GM12878 (cell line): ENCODE data around the gene HBD. TPM values are rescaled to one million over a fixed set of nuclear protein-coding genes. Genes with fewer than 3 reads are reported as not detected.

Source experiments
- ATAC-seq: fragments of 200-7000 bp; cut with Tn5 transposase; 3 replicates; pipeline ENCODE4 v1.9.1; 2020; ENCODE audit warnings: mild to moderate bottlenecking, moderate library complexity
- BruUV-seq: library from RNA; stranded (reverse); fragments of 400-500 nt; replicated peaks from 2 replicates; lab custom pipeline; 2021; lab: Mats Ljungman, UMichigan
- CTCF ChIA-PET: fragments of 300-600 bp; sonication (Branson Sonifier 250); formaldehyde crosslinking; extraction: SDS; loops from one replicate; lab custom pipeline; 2021; ENCODE audit warnings: inconsistent platforms; lab: Yijun Ruan, JAX
- POLR2A ChIA-PET: fragments of 350-600 bp; formaldehyde crosslinking; extraction: SDS; loops from one replicate; lab custom pipeline; 2021; ENCODE audit warnings: inconsistent platforms; lab: Charles Lee
- RAD21 ChIA-PET: fragments of 300-600 bp; sonication (Branson Sonifier 250); formaldehyde crosslinking; loops from one replicate; lab custom pipeline; 2023; ENCODE audit warnings: antibody characterized with exemption; ENCODE audit not compliant: unreplicated experiment; lab: Charles Lee
- SMC1A ChIA-PET: fragments of 300-600 bp; sonication (Branson Sonifier 250); formaldehyde crosslinking; loops from one replicate; lab custom pipeline; 2023; ENCODE audit not compliant: unreplicated experiment, uncharacterized antibody; lab: Charles Lee
- DNase-seq: peaks from one replicate; pipeline ENCODE4 v3.0.0-alpha.2; 2011; ENCODE audit warnings: low read depth, low spot score
- FAIRE-seq: peaks from 3 replicates; lab custom pipeline; 2011; peaks lifted over from hg19 to GRCh38; lab: Jason Lieb, UNC
- H2AFZ ChIP-seq: 2 replicates; pipeline ENCODE4 v1.6.0; 2011; ENCODE audit warnings: low read depth, low read length, control low read depth; ENCODE audit not compliant: control insufficient read depth
- H3K27ac ChIP-seq: 2 replicates; pipeline ENCODE4 v1.5.1; 2011; ENCODE audit warnings: control low read depth; ENCODE audit not compliant: control insufficient read depth, insufficient read depth
- H3K27me3 ChIP-seq, 2 experiments: replicated peaks in 1 of 2; 2 replicates each; pipeline versions ENCODE4 v1.6.0 to v1.6.1; 2011; ENCODE audit warnings: low read length in 1 of 2; ENCODE audit not compliant: control insufficient read depth in 2 of 2, insufficient read depth in 2 of 2
- H3K36me3 ChIP-seq, 2 experiments: 2 replicates each; pipeline ENCODE4 v1.5.1; 2011; ENCODE audit warnings: low read length in 1 of 2; ENCODE audit not compliant: control insufficient read depth in 2 of 2, insufficient read depth in 2 of 2
- H3K4me1 ChIP-seq: 2 replicates; pipeline ENCODE4 v1.6.1; 2011; ENCODE audit warnings: mild to moderate bottlenecking, low read length, moderate library complexity, mixed read lengths; ENCODE audit not compliant: control insufficient read depth, insufficient read depth
- H3K4me2 ChIP-seq: 2 replicates; pipeline ENCODE4 v1.6.0; 2011; ENCODE audit warnings: control low read depth; ENCODE audit not compliant: control insufficient read depth, insufficient read depth
- H3K4me3 ChIP-seq: fragments of 200-600 bp; sonication (generic); 2 replicates; pipeline ENCODE4 v1.5.1; 2016
- H3K79me2 ChIP-seq: 2 replicates; pipeline ENCODE4 v1.6.0; 2011; ENCODE audit warnings: low read length; ENCODE audit not compliant: control insufficient read depth, insufficient read depth
- H3K9ac ChIP-seq: 2 replicates; pipeline ENCODE4 v1.8.0; 2011; ENCODE audit warnings: low read length, control low read depth, mixed read lengths; ENCODE audit not compliant: control insufficient read depth, insufficient read depth
- H3K9me3 ChIP-seq: replicated peaks from 3 replicates; pipeline ENCODE4 v1.5.1; 2011; ENCODE audit warnings: mild to moderate bottlenecking, low read length; ENCODE audit not compliant: control insufficient read depth, insufficient read depth
- H4K20me1 ChIP-seq: 2 replicates; pipeline ENCODE4 v1.6.0; 2011; ENCODE audit not compliant: control insufficient read depth, insufficient read depth
- CBX3 ChIP-seq: fragments of 200-600 bp; sonication (generic); IDR thresholded peaks from 2 replicates; pipeline ENCODE4 v1.6.1; 2016; ENCODE audit warnings: low read depth, borderline replicate concordance
- CHD4 ChIP-seq: fragments of 200-600 bp; sonication (generic); IDR thresholded peaks from 2 replicates; pipeline ENCODE4 v1.6.1; 2016; ENCODE audit warnings: mild to moderate bottlenecking
- CREM ChIP-seq: IDR thresholded peaks from 2 replicates; pipeline ENCODE4 v1.6.1; 2014; ENCODE audit warnings: antibody characterized with exemption, low read depth
- GATAD2B ChIP-seq: fragments of 450-650 bp; conservative IDR thresholded peaks from 2 replicates; pipeline ENCODE4 v1.6.1; 2017; ENCODE audit warnings: low read depth, mild to moderate bottlenecking, moderate library complexity
- KAT2A ChIP-seq: conservative IDR thresholded peaks from 2 replicates; pipeline ENCODE4 v1.6.1; 2011; ENCODE audit warnings: low read depth, low read length; ENCODE audit not compliant: control insufficient read depth
- LARP7 ChIP-seq: fragments of 450-650 bp; IDR thresholded peaks from 2 replicates; pipeline ENCODE4 v1.6.1; 2017; ENCODE audit warnings: mild to moderate bottlenecking
- MEF2A ChIP-seq: IDR thresholded peaks from 2 replicates; pipeline ENCODE4 v1.6.1; 2011; ENCODE audit warnings: low read depth, mild to moderate bottlenecking, low read length, moderate library complexity; ENCODE audit not compliant: insufficient read depth
- MYC ChIP-seq: IDR thresholded peaks from 2 replicates; pipeline ENCODE4 v1.6.1; 2011; ENCODE audit warnings: mild to moderate bottlenecking, low read length, moderate library complexity, inconsistent platforms; ENCODE audit not compliant: insufficient read depth, insufficient replicate concordance, insufficient read length, severe bottlenecking
- POLR2AphosphoS2 ChIP-seq: IDR thresholded peaks from 2 replicates; pipeline ENCODE4 v1.6.1; 2011; ENCODE audit warnings: low read depth, mild to moderate bottlenecking, low read length, improper control_type of control experiment, moderate library complexity
- RBBP5 ChIP-seq: fragments of 200-600 bp; sonication (generic); conservative IDR thresholded peaks from 2 replicates; pipeline ENCODE4 v1.6.1; 2016
- RCOR1 ChIP-seq: conservative IDR thresholded peaks from 2 replicates; pipeline ENCODE4 v1.6.1; 2012; ENCODE audit warnings: low read depth, low read length, improper control_type of control experiment
- STAT3 ChIP-seq: IDR thresholded peaks from 2 replicates; pipeline ENCODE4 v1.6.1; 2011; ENCODE audit warnings: low read depth, low read length, improper control_type of control experiment
- ZNF384 ChIP-seq: IDR thresholded peaks from 2 replicates; pipeline ENCODE4 v1.6.1; 2012; ENCODE audit warnings: low read depth, mild to moderate bottlenecking, low read length, improper control_type of control experiment, borderline replicate concordance
- WGBS: methylation state at CpG from one replicate; pipeline ENCODE4 v1.1.6; 2016; ENCODE audit warnings: low lambda C conversion rate; ENCODE audit not compliant: insufficient replicate concordance, insufficient coverage; ENCODE audit errors: missing lambda C conversion rate; 5-methylcytosine and 5-hydroxymethylcytosine counted together
- in situ Hi-C: fragments of 300-500 bp; cut with MboI; formaldehyde crosslinking; loops from 9 replicates; pipeline ENCODE4 v1.14.3; 2018; ENCODE audit warnings: mixed read lengths
- intact Hi-C: fragments of 100-400 bp; cut with micrococcal nuclease; formaldehyde crosslinking; loops from one replicate; pipeline ENCODE4 v1.14.2; 2022; ENCODE audit not compliant: unreplicated experiment
- polyA plus RNA-seq, 11 experiments: library from polyadenylated mRNA; depleted of rRNA in 4 of 11; unstranded in 6 of 11; stranded (reverse) in 5 of 11; fragments of >200 nt; fragmentation: Nextera tagmentation in 4 of 11; fragmentation: Illumina TruSeq in 1 of 11; extraction: Ambion mirVana in 4 of 11; extraction: Trizol in 1 of 11; gene quantifications; 1 replicate in 1 of 11; 2 replicates in 10 of 11; pipeline versions ENCODE4 v1.2.1 to v1.2.3, GENCODE V29; 2011 to 2016; ENCODE audit warnings: inconsistent platforms in 2 of 11, missing spikeins in 2 of 11, low read depth in 1 of 11
- total RNA-seq, 4 experiments: library from RNA; depleted of rRNA in 3 of 4; stranded (reverse); fragments of >200 nt in 3 of 4; fragmentation: Illumina TruSeq in 1 of 4; extraction: Trizol in 1 of 4; gene quantifications; 2 replicates each; pipeline versions ENCODE4 v1.2.1 to v1.2.3, GENCODE V29; 2013 to 2021
- TF ChIP-seq, protein P1 (sequence below): fragments of 450-650 bp; formaldehyde crosslinking; IDR thresholded peaks from 2 replicates; pipeline ENCODE4 v1.5.0; 2022; ENCODE audit warnings: mild to moderate bottlenecking, missing genetic modification characterization
- TF ChIP-seq, protein P2 (sequence below), 3 experiments: IDR thresholded peaks in 2 of 3; conservative IDR thresholded peaks in 1 of 3; 2 replicates each; pipeline ENCODE4 v1.5.1; 2011; ENCODE audit warnings: low read depth in 3 of 3, low read length in 3 of 3, mild to moderate bottlenecking in 3 of 3, control low read depth in 2 of 3, moderate library complexity in 2 of 3, inconsistent platforms in 1 of 3, mixed read lengths in 1 of 3; ENCODE audit not compliant: control insufficient read depth in 2 of 3, insufficient read depth in 1 of 3; ENCODE audit errors: extremely low read depth in 1 of 3

The HBD gene
- total and polyA plus RNA-seq, 10 of the 15 experiments (the other 5 are each of a cell fraction or from before 2014, with no cell fraction given) = 0.11 to 0.32 TPM; not detected in 8

DNA sequence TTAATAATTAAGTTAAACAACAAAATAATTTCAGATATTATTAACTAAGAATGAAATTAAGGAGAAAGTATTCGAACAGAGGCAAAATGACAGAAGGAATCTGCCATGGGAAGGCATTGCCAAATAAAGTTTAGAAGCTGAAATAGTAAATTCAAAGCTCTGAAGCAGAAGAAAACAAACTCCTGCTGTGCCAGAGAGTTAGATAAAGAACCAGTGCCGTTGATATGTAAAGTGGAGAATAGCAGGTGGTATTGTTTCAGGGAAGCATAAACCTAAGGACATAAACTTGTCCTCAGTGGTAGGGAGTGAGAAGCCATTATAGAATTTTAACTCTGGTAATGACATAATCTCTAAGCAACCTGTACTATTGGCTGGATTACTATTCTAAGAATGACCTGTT lies 23.0 kb upstream of the HBD start:
- Histone ChIP-seq H3K79me2 (no peaks in the 10 kb centered on the region), H3K4me3 (no peak overlapping the region), H4K20me1 (no peaks in the 10 kb centered on the region), H3K27ac (no peak overlapping the region), H3K27me3 (no peaks in the 10 kb centered on the region), H3K9me3 (no peaks in the 10 kb centered on the region), H2AFZ (no peak overlapping the region), H3K36me3 (no peaks in the 10 kb centered on the region), H3K4me1 (no peaks in the 10 kb centered on the region), H3K9ac (no peak overlapping the region), H3K4me2 (no peak overlapping the region)
- ChIA-PET RAD21 (no interaction called here), POLR2A (no interaction called here), SMC1A (no interaction called here), CTCF (no interaction called here)
- no peak for TF ChIP-seq CREM
- no peak for TF ChIP-seq KAT2A
- TF ChIP-seq, protein P1, sequence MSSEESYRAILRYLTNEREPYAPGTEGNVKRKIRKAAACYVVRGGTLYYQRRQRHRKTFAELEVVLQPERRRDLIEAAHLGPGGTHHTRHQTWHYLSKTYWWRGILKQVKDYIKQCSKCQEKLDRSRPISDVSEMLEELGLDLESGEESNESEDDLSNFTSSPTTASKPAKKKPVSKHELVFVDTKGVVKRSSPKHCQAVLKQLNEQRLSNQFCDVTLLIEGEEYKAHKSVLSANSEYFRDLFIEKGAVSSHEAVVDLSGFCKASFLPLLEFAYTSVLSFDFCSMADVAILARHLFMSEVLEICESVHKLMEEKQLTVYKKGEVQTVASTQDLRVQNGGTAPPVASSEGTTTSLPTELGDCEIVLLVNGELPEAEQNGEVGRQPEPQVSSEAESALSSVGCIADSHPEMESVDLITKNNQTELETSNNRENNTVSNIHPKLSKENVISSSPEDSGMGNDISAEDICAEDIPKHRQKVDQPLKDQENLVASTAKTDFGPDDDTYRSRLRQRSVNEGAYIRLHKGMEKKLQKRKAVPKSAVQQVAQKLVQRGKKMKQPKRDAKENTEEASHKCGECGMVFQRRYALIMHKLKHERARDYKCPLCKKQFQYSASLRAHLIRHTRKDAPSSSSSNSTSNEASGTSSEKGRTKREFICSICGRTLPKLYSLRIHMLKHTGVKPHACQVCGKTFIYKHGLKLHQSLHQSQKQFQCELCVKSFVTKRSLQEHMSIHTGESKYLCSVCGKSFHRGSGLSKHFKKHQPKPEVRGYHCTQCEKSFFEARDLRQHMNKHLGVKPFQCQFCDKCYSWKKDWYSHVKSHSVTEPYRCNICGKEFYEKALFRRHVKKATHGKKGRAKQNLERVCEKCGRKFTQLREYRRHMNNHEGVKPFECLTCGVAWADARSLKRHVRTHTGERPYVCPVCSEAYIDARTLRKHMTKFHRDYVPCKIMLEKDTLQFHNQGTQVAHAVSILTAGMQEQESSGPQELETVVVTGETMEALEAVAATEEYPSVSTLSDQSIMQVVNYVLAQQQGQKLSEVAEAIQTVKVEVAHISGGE = no peak
- no peak for TF ChIP-seq CHD4
- no peak for TF ChIP-seq CBX3
- no peak for TF ChIP-seq POLR2AphosphoS2
- no peak for TF ChIP-seq MYC
- no peak for TF ChIP-seq GATAD2B
- TF ChIP-seq STAT3 = no peak
- no peak for TF ChIP-seq MEF2A
- no peak for TF ChIP-seq LARP7
- TF ChIP-seq RCOR1 = no peak
- TF ChIP-seq ZNF384 = no peak
- TF ChIP-seq, protein P2, sequence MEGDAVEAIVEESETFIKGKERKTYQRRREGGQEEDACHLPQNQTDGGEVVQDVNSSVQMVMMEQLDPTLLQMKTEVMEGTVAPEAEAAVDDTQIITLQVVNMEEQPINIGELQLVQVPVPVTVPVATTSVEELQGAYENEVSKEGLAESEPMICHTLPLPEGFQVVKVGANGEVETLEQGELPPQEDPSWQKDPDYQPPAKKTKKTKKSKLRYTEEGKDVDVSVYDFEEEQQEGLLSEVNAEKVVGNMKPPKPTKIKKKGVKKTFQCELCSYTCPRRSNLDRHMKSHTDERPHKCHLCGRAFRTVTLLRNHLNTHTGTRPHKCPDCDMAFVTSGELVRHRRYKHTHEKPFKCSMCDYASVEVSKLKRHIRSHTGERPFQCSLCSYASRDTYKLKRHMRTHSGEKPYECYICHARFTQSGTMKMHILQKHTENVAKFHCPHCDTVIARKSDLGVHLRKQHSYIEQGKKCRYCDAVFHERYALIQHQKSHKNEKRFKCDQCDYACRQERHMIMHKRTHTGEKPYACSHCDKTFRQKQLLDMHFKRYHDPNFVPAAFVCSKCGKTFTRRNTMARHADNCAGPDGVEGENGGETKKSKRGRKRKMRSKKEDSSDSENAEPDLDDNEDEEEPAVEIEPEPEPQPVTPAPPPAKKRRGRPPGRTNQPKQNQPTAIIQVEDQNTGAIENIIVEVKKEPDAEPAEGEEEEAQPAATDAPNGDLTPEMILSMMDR (IDR thresholded peaks at IDR 0.05 in 2 of 3, conservative IDR thresholded peaks at IDR 0.05 in 1 of 3; ENCODE audit: control insufficient read depth in 2 of 3, extremely low read depth in 1 of 3, insufficient read depth in 1 of 3, low read depth in 3 of 3, low read length in 3 of 3) = no peak
- TF ChIP-seq RBBP5 = no peak
- in situ Hi-C loops (no loop called here), intact Hi-C loops (no loop called here)
- ATAC-seq (no peak), FAIRE-seq (no peak), DNase-seq (no peak)
- WGBS = 8% methylated on average over 2 of the region's 2 CpGs
- BruUV-seq = no TSS peak
